Dermis blood vessel endothelial cell (primary cell): Measurements from ENCODE around the gene OXTR. TPM values are rescaled to one million over a fixed set of nuclear protein-coding genes. Genes with fewer than 3 reads are reported as not detected.
A peak's percentile ranks its signal among the peaks of the same experiment; 100 is the strongest.

Source experiments
- DNase-seq: peaks from one replicate; pipeline ENCODE4 v3.0.0; 2010
- total RNA-seq: library from RNA; depleted of rRNA; stranded (reverse); fragments of >200 nt; gene quantifications from 2 replicates; pipeline ENCODE4 v1.2.3, GENCODE V29; 2014

OXTR gene
- total RNA-seq, 1 donor from 2014 or later, result 4.6 TPM

- no peak for DNase-seq
Measured at GRCh38 chr3:8709801-8710507, 59.5 kb downstream of the OXTR start.

GRCh38 chr3:8709287-8709686 is 60.1 kb downstream of the OXTR start:
- DNase-seq, result no peak

GRCh38 chr3:8705575-8705974 is 63.8 kb downstream of the OXTR start:
- no peak for DNase-seq

GRCh38 chr3:8702560-8702959 is 66.9 kb downstream of the OXTR start:
- peak; percentile 17 for DNase-seq

Other genes starting within 250 kb of the OXTR start
- not detected in 2 replicates for gene SSUH2, start 124.8 kb downstream of the OXTR start, total RNA-seq
- gene CAV3, start 35.8 kb downstream of the OXTR start, total RNA-seq, result not detected in 2 replicates
- gene RAD18, start 193.9 kb upstream of the OXTR start, total RNA-seq, result 8.3 and 14.8 TPM in 2 replicates